HepG2 (cell line): Measurements from ENCODE around the gene KIF26B. TPM values are rescaled to one million over a fixed set of nuclear protein-coding genes. Genes with fewer than 3 reads are reported as not detected.

Experiments used
- ARID4A ChIP-seq: sonication (generic); formaldehyde crosslinking; IDR thresholded peaks from 2 replicates; pipeline ENCODE4 v1.5.0; 2020; ENCODE audit warnings: mild to moderate bottlenecking, missing genetic modification reagents, borderline replicate concordance
- DNMT1 ChIP-seq: sonication (generic); formaldehyde crosslinking; IDR thresholded peaks from 2 replicates; pipeline ENCODE4 v1.5.1; 2020; ENCODE audit warnings: mild to moderate bottlenecking, missing genetic modification reagents
- EED ChIP-seq: sonication (generic); formaldehyde crosslinking; IDR thresholded peaks from 2 replicates; pipeline ENCODE4 v1.5.0; 2020; ENCODE audit warnings: mild to moderate bottlenecking, missing genetic modification reagents
- FOXM1 ChIP-seq: sonication (generic); formaldehyde crosslinking; IDR thresholded peaks from 2 replicates; pipeline ENCODE4 v1.5.0; 2020; ENCODE audit warnings: missing genetic modification reagents
- HIC2 ChIP-seq: sonication (generic); formaldehyde crosslinking; IDR thresholded peaks from 2 replicates; pipeline ENCODE4 v1.9.0; 2022; ENCODE audit warnings: low read depth, missing genetic modification reagents
- HNF1B ChIP-seq: sonication (generic); formaldehyde crosslinking; IDR thresholded peaks from 2 replicates; pipeline ENCODE4 v1.5.1; 2020; ENCODE audit warnings: mild to moderate bottlenecking, moderate library complexity, missing genetic modification reagents
- NCOA1 ChIP-seq: sonication (generic); formaldehyde crosslinking; IDR thresholded peaks from 2 replicates; pipeline ENCODE4 v1.9.0; 2021; ENCODE audit warnings: missing genetic modification reagents
- NFIC ChIP-seq: IDR thresholded peaks from 2 replicates; pipeline ENCODE4 v1.6.1; 2012; ENCODE audit warnings: mild to moderate bottlenecking, low read length, inconsistent platforms
- NONO ChIP-seq, 2 experiments: fragments of 450-650 bp in 1 of 2; sonication (generic) in 1 of 2; formaldehyde crosslinking in 1 of 2; IDR thresholded peaks in 1 of 2; conservative IDR thresholded peaks in 1 of 2; 2 replicates each; pipeline versions ENCODE4 v1.6.1 to v1.8.0; 2017 to 2022; ENCODE audit warnings: mild to moderate bottlenecking in 1 of 2, missing genetic modification reagents in 1 of 2, moderate library complexity in 1 of 2
- NR1H2 ChIP-seq: sonication (generic); formaldehyde crosslinking; IDR thresholded peaks from 2 replicates; pipeline ENCODE4 v1.8.1; 2022; ENCODE audit warnings: low read depth, missing genetic modification reagents, borderline replicate concordance
- SOX13 ChIP-seq, 3 experiments: fragments of 450-650 bp in 1 of 3; sonication (generic) in 1 of 3; formaldehyde crosslinking in 1 of 3; IDR thresholded peaks in 2 of 3; conservative IDR thresholded peaks in 1 of 3; 2 replicates each; pipeline versions ENCODE4 v1.5.0 to v1.6.1; 2016 to 2020; ENCODE audit warnings: antibody characterized with exemption in 1 of 3, mild to moderate bottlenecking in 1 of 3, missing compliant biosample characterization in 1 of 3, missing genetic modification reagents in 1 of 3, moderate library complexity in 1 of 3
- SP5 ChIP-seq: IDR thresholded peaks from 2 replicates; pipeline ENCODE4 v1.6.1; 2016; ENCODE audit warnings: low read depth, borderline replicate concordance
- TCF7L2 ChIP-seq: IDR thresholded peaks from 2 replicates; pipeline ENCODE4 v1.6.1; 2011; ENCODE audit warnings: mild to moderate bottlenecking, low read depth, low read length, moderate library complexity
- ZMAT5 ChIP-seq: sonication (generic); formaldehyde crosslinking; IDR thresholded peaks from 2 replicates; pipeline ENCODE4 v1.5.0; 2020; ENCODE audit warnings: mild to moderate bottlenecking, low read depth, missing genetic modification reagents, borderline replicate concordance
- ZNF143 ChIP-seq: sonication (generic); formaldehyde crosslinking; IDR thresholded peaks from 2 replicates; pipeline ENCODE4 v1.4.0; 2020; ENCODE audit warnings: missing genetic modification reagents
- ZNF256 ChIP-seq: sonication (generic); formaldehyde crosslinking; conservative IDR thresholded peaks from 2 replicates; pipeline ENCODE4 v1.4.0; 2020; ENCODE audit warnings: missing genetic modification reagents
- ZNF547 ChIP-seq: sonication (generic); formaldehyde crosslinking; IDR thresholded peaks from 2 replicates; pipeline ENCODE4 v1.5.1; 2020; ENCODE audit warnings: mild to moderate bottlenecking, missing genetic modification reagents
- ZNF563 ChIP-seq: sonication (generic); formaldehyde crosslinking; IDR thresholded peaks from 2 replicates; pipeline ENCODE4 v1.8.0; 2022; ENCODE audit warnings: mild to moderate bottlenecking, moderate library complexity, missing genetic modification reagents
- ZNF703 ChIP-seq: sonication (generic); formaldehyde crosslinking; IDR thresholded peaks from 2 replicates; pipeline ENCODE4 v1.5.1; 2020; ENCODE audit warnings: missing genetic modification reagents, mild to moderate bottlenecking, moderate library complexity, borderline replicate concordance
- polyA plus RNA-seq, 8 experiments: library from polyadenylated mRNA; depleted of rRNA in 3 of 8; stranded (reverse) in 7 of 8; unstranded in 1 of 8; fragments of >200 nt; fragmentation: Illumina TruSeq in 4 of 8; extraction: Trizol in 4 of 8; gene quantifications; 2 replicates each; pipeline versions ENCODE4 v1.2.1 to v1.2.3, GENCODE V29; 2011 to 2016; ENCODE audit warnings: low read depth in 4 of 8, missing spikeins in 1 of 8, mixed read lengths in 1 of 8; ENCODE audit not compliant: insufficient read depth in 1 of 8
- total RNA-seq, 5 experiments: library from RNA; depleted of rRNA; stranded (reverse); fragments of >200 nt; fragmentation: Illumina TruSeq; extraction: Trizol; gene quantifications; 2 replicates each; pipeline ENCODE4 v1.2.3, GENCODE V29; 2016; ENCODE audit warnings: low read depth in 1 of 5

KIF26B gene
- total and polyA plus RNA-seq, 2 of the 13 experiments (the other 11 are each of a cell fraction or from before 2014, with no cell fraction given), result 0.08 to 0.09 TPM

GRCh38 chr1:245463392-245464165 is 308.8 kb downstream of the KIF26B start (continued):
- TF ChIP-seq HIC2 (CRISPR knock-in tag), result no peak
- TF ChIP-seq ZNF256, result no peak
- TF ChIP-seq ZNF703 (CRISPR knock-in tag), result no peak
- no peak for TF ChIP-seq ZMAT5 (CRISPR knock-in tag)
- TF ChIP-seq ZNF143 (CRISPR knock-in tag), result no peak
- TF ChIP-seq HNF1B (CRISPR knock-in tag), result peak; percentile 40; the same call in 1 of the 2 replicates
- peak; percentile 44; the same call in 1 of the 2 replicates for TF ChIP-seq SP5 (CRISPR knock-in tag)
- no peak for TF ChIP-seq FOXM1
- TF ChIP-seq NFIC, result no peak
- TF ChIP-seq NR1H2 (CRISPR knock-in tag), result no peak
- TF ChIP-seq ZNF563 (CRISPR knock-in tag), result no peak
- TF ChIP-seq ZNF547 (CRISPR knock-in tag), result no peak
- TF ChIP-seq NCOA1 (CRISPR knock-in tag), result no peak
- TF ChIP-seq EED (CRISPR knock-in tag), result no peak
- TF ChIP-seq ARID4A (CRISPR knock-in tag), result no peak; the same call in 1 of the 2 replicates
- no peak for TF ChIP-seq SOX13 (IDR thresholded peaks at IDR 0.05)
- TF ChIP-seq SOX13 (CRISPR knock-in tag; conservative IDR thresholded peaks at IDR 0.05 in 1 of 2, IDR thresholded peaks at IDR 0.05 in 1 of 2), result peak in 1 of 2 experiments; percentile 20; a peak in 1 of 4 replicates
- TF ChIP-seq TCF7L2, result no peak
- no peak for TF ChIP-seq DNMT1 (CRISPR knock-in tag)
- no peak for TF ChIP-seq NONO (IDR thresholded peaks at IDR 0.05)
- TF ChIP-seq NONO (CRISPR knock-in tag; conservative IDR thresholded peaks at IDR 0.05), result peak; percentile 61; the same call in 1 of the 2 replicates
